Measurements from ENCODE around the gene TAF15.

TAF15 gene

GRCh38 chr17:35825206-35825605, 15.9 kb downstream of the TAF15 start:
- DNase-seq, result no peak

GRCh38 chr17:35841101-35841500, 31.8 kb downstream of the TAF15 start:
- no peak for DNase-seq

GRCh38 chr17:35841505-35841904, 32.2 kb downstream of the TAF15 start:
- DNase-seq, result no peak

- no peak for DNase-seq
Measured at GRCh38 chr17:35842239-35842638, 33.0 kb downstream of the TAF15 start.

- no peak for DNase-seq
Measured at GRCh38 chr17:35843698-35844097, 34.4 kb downstream of the TAF15 start.

GRCh38 chr17:35844547-35844946, 35.3 kb downstream of the TAF15 start:
- no peak for DNase-seq

- DNase-seq, result no peak
Measured at GRCh38 chr17:35846055-35846809, 36.9 kb downstream of the TAF15 start.

GRCh38 chr17:35847006-35847405, 37.7 kb downstream of the TAF15 start:
- no peak for DNase-seq

GRCh38 chr17:35847633-35848373, 38.5 kb downstream of the TAF15 start:
- DNase-seq, result no peak

- peak; percentile 74 for DNase-seq
Measured at GRCh38 chr17:35849469-35850348, 40.4 kb downstream of the TAF15 start.

- no peak for DNase-seq
Measured at GRCh38 chr17:35855965-35856364, 46.7 kb downstream of the TAF15 start.

- DNase-seq, result no peak
Measured at GRCh38 chr17:35856603-35857002, 47.3 kb downstream of the TAF15 start.

GRCh38 chr17:35864853-35865252, 55.6 kb downstream of the TAF15 start:
- DNase-seq, result no peak

- DNase-seq, result no peak
Measured at GRCh38 chr17:35865412-35866340, 56.4 kb downstream of the TAF15 start.

- no peak for DNase-seq
Measured at GRCh38 chr17:35866341-35866950, 57.2 kb downstream of the TAF15 start.

GRCh38 chr17:35867574-35867973, 58.3 kb downstream of the TAF15 start:
- DNase-seq, result no peak

- no peak for DNase-seq
Measured at GRCh38 chr17:35868737-35869136, 59.5 kb downstream of the TAF15 start, which contains the start of gene HEATR9. TSS of gene HEATR9 (minus strand) at chr17:35868891. CDS start at chr17:35868742, 149 bp downstream.

- no peak for DNase-seq
Measured at GRCh38 chr17:35870906-35871819, 61.9 kb downstream of the TAF15 start.

- no peak for DNase-seq
Measured at GRCh38 chr17:35872196-35872980, 63.1 kb downstream of the TAF15 start.

All from CD4-positive, alpha-beta T cell treated with Interleukin-12 subunit alpha and Interleukin-12 subunit beta, for 1 hour (primary cell).